ENCODE measurements around the gene STAM. TPM values are rescaled to one million over a fixed set of nuclear protein-coding genes. Genes with fewer than 3 reads are reported as not detected.

The STAM gene
- polyA plus RNA-seq, 1 donor from 2014 or later = 33.0 TPM

GRCh38 chr10:17657103-17657500 is 13.2 kb downstream of the STAM start:
- no peak overlapping the region for H3K4me3 ChIP-seq (ENCODE audit: low read length)
- H4K20me1 ChIP-seq (ENCODE audit: insufficient read depth) = no peaks in the 10 kb centered on the region
- H3K9me3 ChIP-seq (ENCODE audit: low read length) = no peaks in the 10 kb centered on the region
- no peaks in the 10 kb centered on the region for H3K9me2 ChIP-seq (ENCODE audit: insufficient read depth, low read length)
- no peaks in the 10 kb centered on the region for H3K27me3 ChIP-seq (ENCODE audit: insufficient read depth, low read depth, low read length)
- H3F3A ChIP-seq (ENCODE audit: insufficient read depth, low read length, poor library complexity, severe bottlenecking) = no peaks in the 10 kb centered on the region
- H3K9ac ChIP-seq (ENCODE audit: low read length) = no peak overlapping the region
- TF ChIP-seq SMC3 (conservative IDR thresholded peaks at IDR 0.05; ENCODE audit: poor library complexity) (no peak), POLR2AphosphoS5 (IDR thresholded peaks at IDR 0.05) (no peak), TAF1 (IDR thresholded peaks at IDR 0.05; ENCODE audit: low read depth) (no peak), MXI1 (conservative IDR thresholded peaks at IDR 0.05; ENCODE audit: poor library complexity, severe bottlenecking) (no peak)
- no peak overlapping the region for H3K27ac ChIP-seq (ENCODE audit: low read length)
- no peak overlapping the region for H3K4me2 ChIP-seq (ENCODE audit: low read length)
- peaks cover 74% of the 10 kb centered on the region for H3K79me2 ChIP-seq (replicated peaks; ENCODE audit: insufficient read depth, low read length)
- H2AFZ ChIP-seq (ENCODE audit: low read depth, low read length) = no peak overlapping the region
- no peaks in the 10 kb centered on the region for H3K36me3 ChIP-seq (ENCODE audit: insufficient read depth, low read length)

- H3F3A ChIP-seq (ENCODE audit: insufficient read depth, low read length, poor library complexity, severe bottlenecking) = no peaks in the 10 kb centered on the region
- H3K4me3 ChIP-seq (ENCODE audit: low read length) = no peak overlapping the region
- peaks cover 59% of the 10 kb centered on the region for H3K79me2 ChIP-seq (replicated peaks; ENCODE audit: insufficient read depth, low read length)
- no peaks in the 10 kb centered on the region for H3K9me3 ChIP-seq (ENCODE audit: low read length)
- H3K27ac ChIP-seq (ENCODE audit: low read length) = no peak overlapping the region
- no peaks in the 10 kb centered on the region for H4K20me1 ChIP-seq (ENCODE audit: insufficient read depth)
- H3K9ac ChIP-seq (ENCODE audit: low read length) = no peak overlapping the region
- no peaks in the 10 kb centered on the region for H3K36me3 ChIP-seq (ENCODE audit: insufficient read depth, low read length)
- no peak overlapping the region for H3K4me2 ChIP-seq (ENCODE audit: low read length)
- H2AFZ ChIP-seq (ENCODE audit: low read depth, low read length) = no peak overlapping the region
- TF ChIP-seq EZH2 (IDR thresholded peaks at IDR 0.05; ENCODE audit: borderline replicate concordance, insufficient read depth, low read length, poor library complexity, severe bottlenecking) = no peak
- H3K27me3 ChIP-seq (ENCODE audit: insufficient read depth, low read depth, low read length) = no peaks in the 10 kb centered on the region
- H3K9me2 ChIP-seq (ENCODE audit: insufficient read depth, low read length) = no peaks in the 10 kb centered on the region
Observed at GRCh38 chr10:17659365-17659764, 15.4 kb downstream of the STAM start.

- H3K27ac ChIP-seq (ENCODE audit: low read length) = no peak overlapping the region
- H3K27me3 ChIP-seq (ENCODE audit: insufficient read depth, low read depth, low read length) = no peaks in the 10 kb centered on the region
- no peak overlapping the region for H3K4me3 ChIP-seq (ENCODE audit: low read length)
Observed at GRCh38 chr10:17660921-17661320, 17.0 kb downstream of the STAM start.

GRCh38 chr10:17661510-17661909 is 17.6 kb downstream of the STAM start:
- Histone ChIP-seq H3K4me3 (ENCODE audit: low read length) (no peak overlapping the region), H2AFZ (ENCODE audit: low read depth, low read length) (no peak overlapping the region), H3K27ac (ENCODE audit: low read length) (no peak overlapping the region), H4K20me1 (ENCODE audit: insufficient read depth) (no peaks in the 10 kb centered on the region), H3K9me2 (ENCODE audit: insufficient read depth, low read length) (no peaks in the 10 kb centered on the region), H3K9ac (ENCODE audit: low read length) (no peak overlapping the region), H3K4me2 (ENCODE audit: low read length) (no peak overlapping the region), H3K79me2 (replicated peaks; ENCODE audit: insufficient read depth, low read length) (peaks cover 47% of the 10 kb centered on the region), H3K27me3 (ENCODE audit: insufficient read depth, low read depth, low read length) (no peaks in the 10 kb centered on the region), H3F3A (ENCODE audit: insufficient read depth, low read length, poor library complexity, severe bottlenecking) (no peaks in the 10 kb centered on the region), H3K9me3 (ENCODE audit: low read length) (no peaks in the 10 kb centered on the region), H3K36me3 (ENCODE audit: insufficient read depth, low read length) (no peaks in the 10 kb centered on the region)
- TF ChIP-seq SMC3 (conservative IDR thresholded peaks at IDR 0.05; ENCODE audit: poor library complexity) (no peak), TAF1 (IDR thresholded peaks at IDR 0.05; ENCODE audit: low read depth) (no peak), CTCF (IDR thresholded peaks at IDR 0.05; ENCODE audit: poor library complexity, severe bottlenecking) (no peak), REST (IDR thresholded peaks at IDR 0.05; ENCODE audit: borderline replicate concordance) (no peak), EP300 (conservative IDR thresholded peaks at IDR 0.05; ENCODE audit: poor library complexity, severe bottlenecking) (no peak), MXI1 (conservative IDR thresholded peaks at IDR 0.05; ENCODE audit: poor library complexity, severe bottlenecking) (no peak), EZH2 (IDR thresholded peaks at IDR 0.05; ENCODE audit: borderline replicate concordance, insufficient read depth, low read length, poor library complexity, severe bottlenecking) (no peak), POLR2AphosphoS5 (IDR thresholded peaks at IDR 0.05) (no peak), RAD21 (conservative IDR thresholded peaks at IDR 0.05) (no peak)

More at GRCh38 chr10:17660921-17661320, 17.0 kb downstream of the STAM start:
- Histone ChIP-seq H3F3A (ENCODE audit: insufficient read depth, low read length, poor library complexity, severe bottlenecking) (no peaks in the 10 kb centered on the region), H3K36me3 (ENCODE audit: insufficient read depth, low read length) (no peaks in the 10 kb centered on the region), H3K79me2 (replicated peaks; ENCODE audit: insufficient read depth, low read length) (peaks cover 52% of the 10 kb centered on the region), H3K9ac (ENCODE audit: low read length) (no peak overlapping the region), H3K9me3 (ENCODE audit: low read length) (no peaks in the 10 kb centered on the region), H4K20me1 (ENCODE audit: insufficient read depth) (no peaks in the 10 kb centered on the region), H2AFZ (ENCODE audit: low read depth, low read length) (no peak overlapping the region), H3K9me2 (ENCODE audit: insufficient read depth, low read length) (no peaks in the 10 kb centered on the region), H3K4me2 (ENCODE audit: low read length) (no peak overlapping the region)
- TF ChIP-seq POLR2AphosphoS5 (IDR thresholded peaks at IDR 0.05) = no peak
- TF ChIP-seq RAD21 (conservative IDR thresholded peaks at IDR 0.05) = no peak
- no peak for TF ChIP-seq MXI1 (conservative IDR thresholded peaks at IDR 0.05; ENCODE audit: poor library complexity, severe bottlenecking)

Data from neural cell (in vitro differentiated cells).